Measurements from ENCODE around the gene TLR1.
"Not testable (repeated sequence)": the region's sequence is repeated elsewhere in the genome, so short reads cannot be mapped to it uniquely, and the experiment has no call there.

DNA sequence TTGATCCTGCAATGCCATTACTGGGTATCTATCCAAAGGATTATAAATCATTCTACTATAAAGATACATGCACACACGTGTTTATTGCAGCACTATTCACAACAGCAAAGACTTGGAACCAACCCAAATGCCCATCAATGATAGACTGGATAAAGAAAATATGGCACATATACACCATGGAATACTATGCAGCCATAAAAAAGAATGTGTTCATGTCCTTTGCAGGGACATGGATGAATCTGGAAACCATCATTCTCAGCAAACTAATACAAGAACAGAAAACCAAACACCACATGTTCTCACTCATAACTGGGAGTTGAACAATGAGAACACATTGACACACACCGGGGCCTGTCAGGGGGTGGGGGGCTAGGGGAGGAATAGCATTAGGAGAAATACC lies 26.7 kb downstream of the TLR1 start:
- not testable (repeated sequence) for TF ChIP-seq CTCF (IDR thresholded peaks at IDR 0.05; ENCODE audit: low read length); EZH2 (IDR thresholded peaks at IDR 0.05; ENCODE audit: borderline replicate concordance, low read length)

Measured in OCI-LY1 (cell line).